GM23338 (cell line): Measurements from ENCODE around the gene CTTNBP2. TPM values are rescaled to one million over a fixed set of nuclear protein-coding genes. Genes with fewer than 3 reads are reported as not detected.
A peak's percentile ranks its signal among the peaks of the same experiment; 100 is the strongest.

Source experiments
- ATAC-seq: fragments of 200-7000 bp; cut with Tn5 transposase; 3 replicates; pipeline ENCODE4 v1.9.1; 2020
- DNase-seq: peaks from one replicate; pipeline ENCODE4 v3.0.0-alpha.2; 2015; ENCODE audit warnings: low spot score
- H2AFZ ChIP-seq: fragments of 200-600 bp; sonication (generic); 2 replicates; pipeline ENCODE4 v1.8.0; 2016; ENCODE audit warnings: antibody characterized with exemption, mild to moderate bottlenecking, moderate library complexity
- H3F3A ChIP-seq: fragments of 200-600 bp; sonication (generic); replicated peaks from 2 replicates; pipeline ENCODE4 v1.8.0; 2017; ENCODE audit warnings: antibody characterized with exemption, mixed run types, low read depth
- H3K27ac ChIP-seq: fragments of 200-600 bp; sonication (generic); 2 replicates; pipeline ENCODE4 v1.6.1; 2016; ENCODE audit warnings: low read depth
- H3K27me3 ChIP-seq: fragments of 200-600 bp; sonication (generic); 2 replicates; pipeline ENCODE4 v1.8.0; 2016; ENCODE audit warnings: mild to moderate bottlenecking, mixed run types, moderate library complexity; ENCODE audit not compliant: insufficient read depth
- H3K36me3 ChIP-seq: fragments of 200-600 bp; sonication (generic); 2 replicates; pipeline ENCODE4 v1.8.0; 2016; ENCODE audit warnings: mild to moderate bottlenecking; ENCODE audit not compliant: insufficient read depth
- H3K4me1 ChIP-seq: fragments of 200-600 bp; sonication (generic); 2 replicates; pipeline ENCODE4 v1.8.0; 2016; ENCODE audit warnings: mild to moderate bottlenecking, moderate library complexity; ENCODE audit not compliant: insufficient read depth
- H3K4me2 ChIP-seq: fragments of 200-600 bp; sonication (generic); 2 replicates; pipeline ENCODE4 v1.7.1; 2017; ENCODE audit warnings: mixed run types
- H3K4me3 ChIP-seq: fragments of 200-600 bp; sonication (generic); 2 replicates; pipeline ENCODE4 v1.6.1; 2016; ENCODE audit warnings: mixed run types
- H3K79me2 ChIP-seq: fragments of 200-600 bp; sonication (generic); replicated peaks from 2 replicates; pipeline ENCODE4 v1.8.0; 2017; ENCODE audit warnings: mild to moderate bottlenecking; ENCODE audit not compliant: insufficient read depth
- H3K9me2 ChIP-seq: fragments of 200-600 bp; sonication (generic); 2 replicates; pipeline ENCODE4 v1.8.0; 2017; ENCODE audit not compliant: insufficient read depth
- H4K20me1 ChIP-seq: fragments of 200-600 bp; sonication (generic); replicated peaks from 2 replicates; pipeline ENCODE4 v1.8.0; 2017; ENCODE audit warnings: mild to moderate bottlenecking; ENCODE audit not compliant: insufficient read depth
- H3K27ac Mint-ChIP-seq: 2 replicates; pipeline ENCODE4 v1.8.0; 2020; ENCODE audit warnings: inconsistent platforms, mild to moderate bottlenecking, moderate library complexity, mixed read lengths
- H3K27me3 Mint-ChIP-seq: 3 replicates; pipeline ENCODE4 v1.8.0; 2022; ENCODE audit warnings: low read depth, mild to moderate bottlenecking, moderate library complexity, mixed read lengths, inconsistent platforms; ENCODE audit not compliant: insufficient read depth, poor library complexity
- H3K36me3 Mint-ChIP-seq: 3 replicates; pipeline ENCODE4 v1.8.0; 2021; ENCODE audit warnings: low read depth, mild to moderate bottlenecking, inconsistent platforms, moderate library complexity, mixed read lengths
- H3K4me1 Mint-ChIP-seq: 3 replicates; pipeline ENCODE4 v1.8.0; 2020; ENCODE audit warnings: mild to moderate bottlenecking, inconsistent platforms, mixed read lengths
- H3K4me3 Mint-ChIP-seq: 3 replicates; pipeline ENCODE4 v1.8.0; 2021; ENCODE audit warnings: moderate library complexity, mild to moderate bottlenecking, inconsistent platforms, mixed read lengths
- H3K9me3 Mint-ChIP-seq: 3 replicates; pipeline ENCODE4 v1.8.0; 2020; ENCODE audit warnings: moderate library complexity, mild to moderate bottlenecking, inconsistent platforms, mixed read lengths
- CTCF ChIP-seq, 2 experiments: fragments of 200-600 bp in 1 of 2; sonication (generic) in 1 of 2; conservative IDR thresholded peaks; 2 replicates each; pipeline versions ENCODE4 v1.5.1 to v1.6.1; 2016 to 2017; ENCODE audit warnings: antibody characterized with exemption in 2 of 2, low read depth in 2 of 2, mild to moderate bottlenecking in 2 of 2, moderate library complexity in 1 of 2
- ETS1 ChIP-seq: IDR thresholded peaks from 2 replicates; pipeline ENCODE4 v1.6.1; 2016; ENCODE audit warnings: antibody characterized with exemption
- EZH2 ChIP-seq: fragments of 200-600 bp; sonication (generic); IDR thresholded peaks from one replicate; pipeline ENCODE4 v1.8.0; 2017; ENCODE audit warnings: antibody characterized with exemption, mild to moderate bottlenecking, low read depth; ENCODE audit not compliant: unreplicated experiment
- EZH2phosphoT487 ChIP-seq: fragments of 200-600 bp; sonication (generic); IDR thresholded peaks from one replicate; pipeline ENCODE4 v1.8.1; 2018; ENCODE audit warnings: antibody characterized with exemption; ENCODE audit not compliant: unreplicated experiment
- JUNB ChIP-seq: IDR thresholded peaks from one replicate; pipeline ENCODE4 v1.6.1; 2016; ENCODE audit warnings: antibody characterized with exemption; ENCODE audit not compliant: unreplicated experiment
- NANOG ChIP-seq: IDR thresholded peaks from 2 replicates; pipeline ENCODE4 v1.6.1; 2016; ENCODE audit warnings: antibody characterized with exemption, borderline replicate concordance
- POLR2AphosphoS5 ChIP-seq: IDR thresholded peaks from 2 replicates; pipeline ENCODE4 v1.6.1; 2016; ENCODE audit warnings: antibody characterized with exemption, low read depth
- REST ChIP-seq: IDR thresholded peaks from one replicate; pipeline ENCODE4 v1.6.1; 2018; ENCODE audit warnings: antibody characterized with exemption; ENCODE audit not compliant: unreplicated experiment
- ZNF114 ChIP-seq: fragments of 250-450 bp; sonication (Bioruptor Pico); IDR thresholded peaks from 2 replicates; pipeline ENCODE4 v1.5.0; 2020; ENCODE audit warnings: mild to moderate bottlenecking, moderate library complexity
- ZNF462 ChIP-seq: fragments of 250-450 bp; sonication (Bioruptor Pico); IDR thresholded peaks from 2 replicates; pipeline ENCODE4 v1.5.0; 2020; ENCODE audit warnings: mild to moderate bottlenecking, moderate library complexity
- polyA plus RNA-seq: library from polyadenylated mRNA; unstranded; fragments of >200 nt; fragmentation: Nextera tagmentation; extraction: Ambion mirVana; gene quantifications from 2 replicates; pipeline ENCODE4 v1.2.1, GENCODE V29; 2016
- total RNA-seq: library from RNA; depleted of rRNA; stranded (reverse); fragments of >200 nt; shearing (Covaris generic); gene quantifications from 2 replicates; pipeline ENCODE4 v1.2.3, GENCODE V29; 2014

Gene CTTNBP2
- total and polyA plus RNA-seq, 2 experiments from 2014 or later: 26.8 to 30.7 TPM

- Histone ChIP-seq H3K27me3 (no peaks in the 10 kb centered on the region), H3K4me2 (no peak overlapping the region), H3K27ac (no peak overlapping the region), H3F3A (no peaks in the 10 kb centered on the region), H3K4me3 (no peak overlapping the region), H3K79me2 (peaks cover 47% of the 10 kb centered on the region), H3K36me3 (no peaks in the 10 kb centered on the region; the same call in 1 of the 2 replicates), H2AFZ (no peak overlapping the region), H4K20me1 (0 out of 2 replicates have a peak, but pooled peaks cover 3% of the 10 kb centered on the region), H3K9me2 (no peaks in the 10 kb centered on the region; the same call in 1 of the 2 replicates), H3K4me1 (peaks cover 1% of the 10 kb centered on the region; the same call in 1 of the 2 replicates)
- ATAC-seq (no peak), DNase-seq (no peak)
- H3K27me3 Mint-ChIP-seq: no peaks in the 10 kb centered on the region
- no peaks in the 10 kb centered on the region for H3K9me3 Mint-ChIP-seq
- peak overlapping the region; percentile 44; the same call in 1 of the 2 replicates for H3K27ac Mint-ChIP-seq
- H3K36me3 Mint-ChIP-seq: peaks cover 38% of the 10 kb centered on the region
- peaks cover 28% of the 10 kb centered on the region for H3K4me1 Mint-ChIP-seq
- H3K4me3 Mint-ChIP-seq: no peak overlapping the region
- no peak for TF ChIP-seq EZH2
- TF ChIP-seq JUNB: no peak
- TF ChIP-seq ZNF114 (CRISPR knock-in tag): no peak
- no peak for TF ChIP-seq CTCF (conservative IDR thresholded peaks at IDR 0.05; ENCODE audit: low read depth in 2 of 2)
- TF ChIP-seq REST: no peak
- TF ChIP-seq ZNF462 (CRISPR knock-in tag): no peak
- TF ChIP-seq ETS1: no peak
- no peak for TF ChIP-seq EZH2phosphoT487
- TF ChIP-seq POLR2AphosphoS5: no peak
- no peak for TF ChIP-seq NANOG
Measured at GRCh38 chr7:117862378-117862777, 10.9 kb downstream of the CTTNBP2 start.
